HG02981 (cell line): Measurements from ENCODE around the gene MANSC1.

ENCODE experiments used
- ATAC-seq: cut with Tn5 transposase; IDR thresholded peaks from one replicate; pipeline ENCODE4 v1.9.1; 2021; ENCODE audit warnings: mild to moderate bottlenecking, moderate library complexity; ENCODE audit not compliant: unreplicated experiment

Gene MANSC1

DNA sequence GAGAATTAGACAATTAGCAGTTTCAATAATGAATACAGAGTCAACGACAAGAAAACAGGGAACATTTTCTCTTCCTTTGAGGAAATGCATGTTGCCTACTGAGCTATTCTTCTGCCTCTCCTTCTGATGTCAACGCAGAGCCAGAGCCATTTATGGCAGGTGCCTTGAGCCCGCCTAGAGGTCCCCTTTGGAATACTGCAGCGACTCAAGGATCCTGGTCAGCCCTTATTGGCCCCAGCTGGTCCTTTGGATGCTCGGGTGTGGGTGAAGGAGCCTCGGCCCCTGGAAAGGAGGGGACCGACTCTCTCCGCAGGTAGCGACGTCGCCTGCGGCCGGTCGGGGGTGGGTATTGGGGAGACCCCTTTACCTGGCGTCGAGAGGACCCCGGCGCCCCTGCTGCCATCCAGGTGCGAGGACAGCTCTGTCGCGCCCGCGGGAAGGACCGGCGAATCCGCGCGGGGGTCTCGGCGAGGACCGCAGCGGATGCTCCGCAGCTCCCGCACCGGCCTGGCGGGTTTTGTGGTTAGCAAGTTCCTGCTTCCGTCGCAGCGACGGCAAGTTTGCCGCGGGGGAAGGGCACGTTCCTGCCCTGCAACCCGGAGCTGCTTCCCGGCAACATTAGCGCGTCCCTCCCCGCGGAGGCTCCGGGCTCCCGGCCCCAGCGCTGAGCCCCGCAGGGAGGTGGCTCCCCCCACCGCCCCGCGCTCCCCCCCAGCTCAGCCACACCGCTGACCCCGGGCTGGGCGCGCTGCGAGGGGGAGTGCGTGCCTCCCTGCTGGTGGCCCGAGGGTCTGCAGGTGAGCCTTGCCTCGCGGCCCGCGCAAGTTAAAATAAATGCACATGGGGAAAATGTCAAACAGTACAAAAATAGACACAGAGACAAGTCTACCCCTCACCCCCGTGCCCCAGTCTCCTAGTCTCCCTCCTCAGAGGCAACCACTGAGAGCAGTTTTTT lies at the start of gene MANSC1:
Gene MANSC1 (minus strand): TSS at position 532 of the 955 bp plus-strand sequence. CDS start 6,928 bp downstream, outside the sequence.
- no peak for ATAC-seq

DNA sequence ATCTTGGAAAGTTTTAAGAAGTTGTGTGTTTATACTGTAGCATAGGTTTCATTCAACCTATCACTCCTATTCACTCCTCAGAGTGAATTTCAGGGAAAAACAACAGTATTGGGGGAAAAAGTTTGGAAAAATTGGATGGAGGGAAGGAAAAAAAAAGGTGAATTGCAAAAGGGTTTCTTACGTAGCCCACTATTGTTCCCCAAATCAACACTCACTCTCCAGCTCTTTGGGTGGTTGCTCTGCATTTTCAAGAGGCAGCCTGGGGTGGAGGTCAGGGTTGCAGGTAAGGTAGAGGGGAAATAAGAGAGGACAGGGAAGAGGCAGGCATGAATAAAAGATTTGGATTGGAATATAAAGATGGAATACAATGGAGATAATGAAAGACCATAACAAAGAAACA lies 49.1 kb upstream of the MANSC1 start:
- no peak for ATAC-seq

DNA sequence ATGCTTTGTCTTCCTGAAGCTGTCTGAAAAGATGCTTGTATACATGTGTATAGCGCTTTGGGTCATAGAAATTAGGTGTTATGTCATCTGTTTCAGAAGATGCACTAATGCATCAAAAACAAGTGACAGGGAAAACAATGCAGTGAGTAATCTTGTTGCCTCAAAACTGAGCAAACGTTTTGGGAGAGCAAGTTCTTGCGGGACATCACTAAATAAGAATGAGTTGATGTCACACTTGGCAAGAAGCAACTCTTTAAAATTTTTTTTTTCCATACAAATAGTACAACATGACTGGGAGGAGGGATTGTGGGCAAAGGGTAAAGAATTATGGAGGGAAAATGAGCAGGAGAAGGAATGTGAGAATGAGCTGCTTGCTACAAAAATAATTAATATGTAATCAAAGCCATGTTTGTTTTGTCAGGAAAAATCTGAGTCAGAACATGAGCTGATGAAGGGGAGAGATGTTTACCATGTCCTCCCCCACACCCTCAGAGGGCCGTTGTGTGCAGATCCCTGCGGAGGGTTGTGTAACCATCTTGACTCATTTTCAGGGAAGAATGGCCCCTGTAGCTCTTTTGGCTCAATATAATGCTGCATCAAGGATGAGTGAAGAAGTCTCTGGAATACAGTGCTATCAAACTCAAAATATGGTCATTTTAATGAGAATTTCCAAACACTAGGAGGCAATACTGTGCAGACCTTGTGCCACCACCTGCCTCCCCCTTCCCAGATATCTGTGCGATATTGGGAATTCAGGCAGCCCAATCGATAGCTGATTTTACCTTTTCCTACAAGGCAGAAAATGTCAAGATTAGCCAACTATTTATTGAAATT lies 48.2 kb upstream of the MANSC1 start:
- ATAC-seq, result no peak

DNA sequence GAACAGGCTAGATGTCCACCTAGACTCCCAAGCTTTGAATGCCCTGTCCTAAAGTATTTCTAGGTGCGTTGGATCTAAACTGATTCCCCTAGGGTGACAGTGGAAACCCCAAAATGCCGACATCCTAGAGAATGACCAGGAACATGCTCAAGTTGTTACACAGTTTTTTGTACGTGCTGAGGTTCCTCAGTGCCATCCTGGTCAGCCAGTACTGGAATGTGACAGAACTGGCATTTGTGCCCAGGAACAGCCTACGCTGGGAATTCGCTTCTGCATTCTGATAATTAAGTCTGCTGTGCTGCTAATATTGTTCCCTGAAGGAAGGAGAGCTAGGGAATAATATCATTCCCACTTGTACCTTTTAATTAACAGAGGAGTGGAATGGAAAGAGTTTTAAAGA lies 47.1 kb upstream of the MANSC1 start:
- ATAC-seq, result no peak

DNA sequence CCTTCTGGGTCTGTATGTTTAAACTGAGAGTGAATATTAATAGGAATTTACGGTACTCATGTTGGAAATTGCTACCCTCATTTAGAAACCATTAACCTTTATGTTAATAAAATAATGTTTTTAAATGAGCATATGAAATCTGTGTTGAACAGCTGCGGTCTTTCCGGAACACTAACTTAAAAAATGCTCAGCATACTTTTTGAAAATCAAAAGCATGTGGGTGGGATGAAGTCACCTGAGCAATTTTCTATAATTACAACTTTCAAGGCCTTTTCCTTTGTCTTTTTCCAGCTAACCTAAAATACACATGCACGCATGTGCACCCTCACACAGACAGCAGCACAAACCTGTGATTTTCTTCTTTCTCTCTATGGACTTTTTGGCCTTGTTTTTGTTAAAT lies 46.7 kb upstream of the MANSC1 start:
- ATAC-seq, result no peak

DNA sequence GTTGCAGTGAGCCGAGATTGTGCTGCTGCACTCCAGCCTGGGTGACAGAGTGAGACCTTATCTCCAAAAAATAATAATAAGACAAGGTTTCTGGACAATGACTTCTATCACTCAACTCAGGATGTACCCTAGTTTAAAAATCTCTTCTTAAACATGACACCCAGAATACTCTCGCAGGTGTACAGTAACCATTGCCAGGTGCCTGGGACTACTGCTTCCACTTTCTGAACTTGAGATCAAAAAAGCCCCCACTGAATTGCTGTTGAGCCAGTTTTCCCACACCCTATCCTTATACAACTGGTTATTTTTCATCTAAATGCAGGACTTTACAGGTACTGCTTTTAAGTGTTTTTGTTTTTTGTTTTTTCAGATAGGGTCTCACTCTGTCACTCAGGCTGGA lies 43.1 kb upstream of the MANSC1 start:
- no peak for ATAC-seq

DNA sequence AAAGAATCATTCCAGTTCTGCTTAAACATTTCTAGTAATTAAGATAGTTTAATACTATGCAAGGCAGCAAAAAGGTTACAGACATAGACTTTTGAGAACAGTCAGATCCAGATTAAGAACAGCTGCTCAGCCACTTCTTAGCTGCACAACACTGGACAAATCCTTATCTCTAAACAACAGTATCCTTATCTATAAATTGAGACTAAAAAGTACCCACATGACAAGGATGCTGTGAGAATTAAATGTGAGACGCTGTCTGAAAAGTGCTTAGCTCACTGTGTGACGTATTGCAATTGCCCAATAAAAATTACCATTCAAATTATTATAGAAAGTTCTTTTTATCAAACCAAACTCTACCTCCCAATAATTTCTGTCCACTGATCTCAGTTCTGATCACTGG lies 42.4 kb upstream of the MANSC1 start:
- no peak for ATAC-seq

DNA sequence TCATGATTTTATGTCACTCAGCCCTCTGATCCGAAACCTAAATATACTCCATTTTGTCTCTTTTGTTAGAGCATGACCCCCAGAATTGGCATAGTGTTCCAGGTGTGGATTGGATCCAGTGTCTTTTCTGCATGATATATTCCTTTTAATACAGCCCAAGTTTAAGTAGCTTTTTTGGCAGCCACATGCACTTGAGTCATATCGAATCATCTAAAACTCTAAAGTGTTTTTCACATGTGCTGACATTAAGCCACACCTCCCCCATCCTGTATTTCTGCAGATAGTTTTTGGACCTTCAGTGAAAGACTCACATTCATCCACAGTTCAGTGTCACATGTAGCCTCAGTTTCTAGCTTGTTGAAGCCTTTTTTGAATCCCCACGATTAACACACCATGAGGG lies 37.5 kb upstream of the MANSC1 start:
- ATAC-seq, result no peak

DNA sequence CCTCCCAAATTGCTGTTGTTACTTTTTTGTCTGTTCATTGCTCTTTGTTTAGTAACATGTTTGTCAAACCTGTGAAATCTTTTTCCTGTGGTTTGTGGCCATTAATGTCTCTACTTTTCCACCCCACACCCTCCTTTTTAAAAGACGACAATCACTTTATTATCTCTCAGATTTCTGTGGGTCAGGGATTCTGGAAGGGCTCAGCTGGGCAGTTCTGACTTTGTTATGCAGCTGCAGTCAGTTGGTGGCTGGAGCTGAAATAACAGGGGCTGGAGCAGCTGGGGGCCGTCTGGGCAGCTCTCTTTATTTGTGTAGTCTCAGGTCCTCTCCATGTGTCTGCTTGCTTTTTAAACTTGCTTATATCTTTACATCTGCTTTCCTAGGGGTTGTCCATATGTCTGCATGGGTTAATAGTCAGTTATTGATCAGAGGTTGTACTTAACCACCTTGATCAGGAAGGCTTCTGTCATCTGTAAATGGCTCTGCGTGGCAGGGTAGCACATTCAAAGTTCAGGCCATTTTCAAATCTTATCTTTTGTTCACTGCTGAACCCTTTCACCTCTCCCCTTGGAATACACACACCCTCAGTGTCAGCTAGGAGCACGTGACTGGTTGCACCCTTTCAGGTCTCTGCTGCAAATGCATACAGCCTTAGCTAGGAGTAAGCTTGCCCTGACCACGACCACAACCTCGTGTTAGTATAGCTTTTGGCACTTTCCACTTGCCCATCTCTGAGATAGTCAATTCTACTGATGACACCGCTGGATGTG lies 34.7 kb upstream of the MANSC1 start:
- no peak for ATAC-seq

DNA sequence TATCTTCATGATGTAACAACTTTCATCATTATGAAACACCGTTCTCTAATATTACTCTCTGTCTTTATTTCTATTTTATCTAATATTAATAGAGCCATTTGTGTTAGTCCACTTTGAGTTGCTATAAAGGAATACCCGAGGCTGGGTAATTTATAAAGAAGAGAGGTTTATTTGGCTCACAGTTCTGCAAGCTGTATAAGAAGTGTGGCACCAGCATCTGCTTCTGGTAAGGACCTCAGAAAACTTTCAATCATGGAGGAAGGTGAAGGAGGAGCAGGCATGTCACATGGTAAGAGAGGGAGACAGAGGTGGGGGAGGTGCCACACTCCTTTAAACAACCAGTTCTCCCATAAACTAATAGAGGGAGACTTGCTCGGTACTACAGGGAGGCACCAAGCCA lies 31.9 kb upstream of the MANSC1 start:
- ATAC-seq, result no peak

DNA sequence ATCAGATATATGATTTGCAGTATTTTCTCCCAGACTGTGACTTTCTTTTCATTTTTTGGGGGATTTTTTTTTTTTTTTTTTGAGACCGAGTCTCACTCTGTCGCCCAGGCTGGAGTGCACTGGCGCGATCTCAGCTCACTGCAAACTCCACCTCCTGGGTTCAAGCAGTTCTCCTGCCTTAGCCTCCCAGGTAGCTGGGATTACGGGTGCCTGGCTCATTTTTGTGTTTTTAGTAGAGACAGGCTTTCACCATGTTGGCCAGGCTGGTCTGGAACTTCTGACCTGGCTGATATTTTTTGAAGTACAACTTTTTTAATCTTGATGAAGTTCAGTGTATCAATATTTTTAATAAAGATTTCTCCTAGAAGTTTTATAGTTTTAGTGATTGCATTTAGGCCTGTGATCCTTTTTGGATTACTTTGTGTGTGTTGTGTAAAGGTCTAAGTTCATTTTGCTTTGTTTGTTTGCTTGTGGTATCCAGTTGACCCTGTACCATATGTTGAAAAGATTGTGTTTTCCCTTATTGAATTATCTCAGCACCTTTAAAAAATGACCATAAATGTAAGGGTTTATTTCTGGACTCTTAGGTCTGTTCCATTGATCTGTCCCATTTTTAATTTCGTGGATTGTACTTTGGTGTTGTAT lies 31.0 kb upstream of the MANSC1 start:
- ATAC-seq, result no peak

DNA sequence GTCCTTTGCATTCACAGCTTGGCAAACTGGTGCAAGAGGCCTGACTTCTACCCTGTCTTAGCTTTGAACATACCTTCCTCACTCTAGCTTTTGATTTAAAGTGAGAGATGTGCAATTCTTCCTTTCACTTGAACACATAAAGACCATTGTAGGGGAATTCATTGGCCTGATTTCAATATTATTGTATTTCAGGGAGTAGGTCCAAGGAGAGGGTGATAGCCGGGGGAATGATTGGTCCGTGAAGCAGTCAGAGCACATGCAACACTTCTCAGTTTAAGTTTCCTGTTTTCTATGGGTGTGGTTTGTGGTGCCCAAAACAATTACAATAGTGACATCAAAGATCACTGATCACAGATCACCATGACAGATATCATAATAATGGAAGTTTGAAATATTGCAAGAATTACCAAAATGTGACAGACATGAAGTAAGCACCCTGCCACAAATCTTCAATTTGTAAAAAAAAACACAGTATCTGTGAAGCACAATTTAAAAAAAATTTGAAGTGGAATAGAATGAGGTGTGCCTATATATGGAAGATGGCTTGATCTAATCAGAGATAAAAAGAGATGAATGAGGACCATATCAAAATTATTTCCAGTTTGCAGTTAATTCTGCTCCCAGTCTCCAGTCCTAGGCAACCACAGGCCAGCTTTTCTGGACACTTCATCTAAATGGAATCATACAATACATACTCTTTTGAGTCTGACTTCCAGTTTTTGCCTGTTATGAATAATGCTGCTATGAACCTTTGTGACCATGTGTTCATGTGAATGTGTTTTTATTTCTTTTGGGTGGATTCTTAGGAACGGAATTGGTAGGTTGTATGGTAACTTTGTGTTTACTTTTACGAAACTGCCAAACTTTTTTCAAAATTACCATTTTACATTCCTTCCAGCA lies 30.0 kb upstream of the MANSC1 start:
- ATAC-seq, result peak; percentile 62

DNA sequence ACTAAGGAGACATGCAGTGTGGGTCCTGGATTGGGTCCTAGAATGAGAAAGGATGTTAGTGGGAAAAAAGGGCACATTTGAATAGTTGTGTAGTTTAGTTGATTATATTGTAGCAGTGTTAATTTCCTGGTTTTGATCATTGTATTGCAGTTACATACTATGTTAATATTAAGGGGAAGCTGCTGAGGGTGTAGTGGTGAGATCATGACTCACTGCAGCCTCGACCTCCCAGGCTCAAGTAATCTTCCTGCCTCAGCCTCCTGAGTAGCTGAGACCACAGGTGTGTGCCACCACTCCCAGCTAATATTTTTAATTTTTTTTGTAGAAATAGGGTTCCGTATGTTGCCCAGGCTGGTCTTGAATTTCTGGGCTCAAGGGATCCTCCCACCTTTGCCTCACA lies 28.6 kb upstream of the MANSC1 start:
- ATAC-seq, result no peak

DNA sequence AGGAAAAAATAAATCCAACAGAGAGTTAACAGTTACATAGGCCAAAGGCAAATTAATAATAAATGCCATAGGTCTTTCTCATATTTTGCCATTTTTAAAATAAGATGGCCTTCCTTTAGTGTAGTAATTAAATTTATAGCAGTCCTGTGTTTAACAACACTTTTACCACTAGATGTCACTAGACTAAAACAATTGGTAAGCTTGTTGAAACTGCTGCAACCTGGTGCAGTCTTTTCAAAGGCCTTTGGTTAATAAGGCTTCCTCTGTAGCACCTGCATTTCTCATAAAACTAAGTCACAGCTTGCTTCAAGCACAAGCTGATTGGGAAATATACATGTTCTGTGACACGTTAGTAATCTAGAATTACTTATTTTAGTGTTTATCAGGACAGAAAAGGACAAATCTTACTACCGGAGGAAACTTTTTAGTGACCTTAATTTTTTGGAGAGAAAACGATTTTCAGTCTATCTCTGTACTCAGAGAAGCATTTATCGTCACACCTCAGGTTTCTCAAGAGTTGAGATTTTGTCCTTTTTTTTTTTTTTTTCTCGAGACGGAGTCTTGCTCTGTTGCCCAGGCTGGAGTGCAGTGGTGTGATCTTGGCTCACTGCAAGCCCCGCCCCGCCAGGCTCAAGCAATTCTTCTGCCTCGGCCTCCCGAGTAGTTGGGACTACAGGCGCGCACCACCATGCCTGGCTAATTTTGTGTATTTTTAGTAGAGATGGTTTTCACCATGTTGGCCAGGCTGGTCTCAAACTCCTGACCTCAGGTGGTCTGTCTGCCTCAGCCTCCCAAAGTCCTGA lies 26.8 kb upstream of the MANSC1 start:
- no peak for ATAC-seq

DNA sequence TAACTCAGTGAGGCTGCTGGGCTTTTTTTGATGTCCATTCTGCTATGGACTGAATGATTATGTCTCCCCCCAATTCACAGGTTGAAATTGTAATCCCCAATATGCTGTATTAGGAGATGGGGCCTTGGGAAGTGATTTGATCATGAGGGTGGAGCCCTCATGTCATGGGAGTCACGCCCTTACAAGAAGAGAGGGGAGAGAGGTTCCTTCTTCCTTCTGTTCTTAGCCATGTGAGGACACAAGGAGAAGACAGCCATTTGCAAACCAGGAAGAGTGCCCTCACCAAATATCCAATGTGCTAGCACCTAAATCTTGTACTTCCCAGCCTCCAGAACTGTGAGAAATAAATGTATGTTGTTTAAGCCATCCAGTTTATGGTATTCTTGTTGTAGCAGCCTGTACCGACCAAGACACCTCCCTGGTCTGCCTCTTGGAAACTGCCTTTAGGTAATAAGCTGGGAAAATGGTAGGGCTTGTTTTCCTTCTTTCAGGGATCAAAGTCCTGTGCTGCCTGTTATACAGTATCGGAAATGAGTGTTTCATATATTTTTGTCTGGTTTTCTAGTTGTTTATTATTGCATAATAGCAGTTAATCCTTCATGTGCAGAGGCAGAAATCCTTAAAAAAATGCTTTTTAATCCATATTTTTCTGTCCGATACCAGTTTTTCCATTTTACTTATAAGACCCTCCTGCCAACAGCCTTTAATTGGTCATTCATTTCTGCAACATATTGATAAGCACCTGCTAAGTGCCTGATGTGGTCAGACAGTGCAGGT lies 23.1 kb upstream of the MANSC1 start:
- no peak for ATAC-seq

DNA sequence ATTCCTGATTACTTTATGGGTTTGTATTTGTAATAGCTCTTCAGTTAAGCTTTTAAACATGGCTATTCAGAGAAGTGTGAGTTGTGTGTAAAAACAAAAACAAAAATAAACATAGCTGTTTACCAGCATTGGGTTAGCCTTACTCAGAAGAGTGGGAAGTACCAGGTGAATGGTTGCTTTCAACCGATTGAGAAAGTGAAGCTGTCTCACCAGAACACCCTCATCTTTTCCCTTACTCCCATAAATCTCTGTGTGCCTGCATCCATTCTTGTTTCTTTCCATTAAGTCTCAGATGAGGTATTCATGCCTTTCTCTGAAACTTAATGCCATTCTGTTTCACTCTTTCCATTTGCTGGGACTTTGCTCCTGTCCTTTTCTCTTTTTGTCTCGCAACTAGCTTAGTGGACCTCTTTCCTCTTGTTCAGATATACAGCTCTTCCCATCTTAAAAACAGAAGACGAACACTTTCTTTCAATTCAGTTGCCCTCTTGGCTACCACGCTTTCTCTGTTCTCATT lies 17.5 kb upstream of the MANSC1 start:
- no peak for ATAC-seq

DNA sequence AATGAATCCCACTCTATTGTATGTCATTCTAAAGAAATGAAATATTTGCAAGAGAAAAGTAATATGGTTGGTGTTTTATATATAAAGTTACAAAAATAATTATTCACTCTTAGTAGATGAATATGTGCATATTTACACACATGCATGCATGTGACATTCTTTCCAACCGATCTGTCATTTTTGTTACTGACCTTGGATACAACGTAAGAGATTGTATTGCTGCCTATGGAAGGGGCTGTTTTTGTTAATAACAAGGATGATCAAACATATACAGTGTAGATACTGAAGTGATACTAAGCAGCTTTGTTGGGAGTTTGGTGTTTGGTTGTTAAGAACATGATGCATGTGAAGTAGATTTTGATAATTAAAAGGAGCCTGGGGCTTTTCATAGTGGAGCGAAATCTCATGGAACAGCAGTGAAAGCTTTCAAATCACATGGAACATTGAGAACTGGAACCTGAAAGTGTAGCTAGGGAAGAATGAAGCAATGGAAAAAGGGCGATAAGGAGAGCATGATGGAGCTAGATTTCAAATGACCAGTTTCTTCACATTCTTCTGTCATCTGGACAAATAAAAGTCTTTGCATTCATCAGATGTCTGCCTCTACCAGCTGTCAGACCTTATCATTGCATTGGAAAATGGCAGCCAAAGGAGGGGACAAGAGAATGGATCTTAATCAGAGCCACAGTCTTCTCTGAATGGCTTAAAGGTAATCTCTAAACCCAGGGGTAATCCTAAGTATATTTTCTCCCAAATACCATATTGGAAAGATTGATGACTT lies 16.8 kb upstream of the MANSC1 start:
- ATAC-seq, result no peak
